Liver (tissue), 9 donors: ENCODE data around the gene AKT3. TPM values are rescaled to one million over a fixed set of nuclear protein-coding genes. Genes with fewer than 3 reads are reported as not detected.

ENCODE experiments used
- DNase-seq: peaks from one replicate; pipeline ENCODE4 v3.0.0-alpha.2; 2017; ENCODE audit warnings: low spot score
- H3K27ac ChIP-seq, 2 donors: one replicate each; pipeline ENCODE4 v1.7.0; 2013; ENCODE audit warnings: inconsistent platforms in 2 of 2, low read length in 2 of 2, control low read depth in 1 of 2, low read depth in 1 of 2, mild to moderate bottlenecking in 1 of 2
- H3K27me3 ChIP-seq, 4 donors: one replicate each; pipeline versions ENCODE4 v1.6.1 to v1.7.0; 2013; ENCODE audit warnings: low read length in 3 of 4, inconsistent platforms in 1 of 4, mild to moderate bottlenecking in 1 of 4, moderate library complexity in 1 of 4; ENCODE audit not compliant: control insufficient read depth in 4 of 4, insufficient read depth in 4 of 4
- H3K36me3 ChIP-seq, 4 donors: one replicate each; pipeline versions ENCODE4 v1.6.1 to v1.7.0; 2013; ENCODE audit warnings: low read length in 3 of 4, mild to moderate bottlenecking in 3 of 4, low read depth in 1 of 4, moderate library complexity in 1 of 4; ENCODE audit not compliant: control insufficient read depth in 4 of 4, insufficient read depth in 3 of 4
- H3K4me1 ChIP-seq, 4 donors: one replicate each; pipeline versions ENCODE4 v1.6.1 to v1.7.0; 2013; ENCODE audit warnings: low read length in 3 of 4, mild to moderate bottlenecking in 3 of 4, moderate library complexity in 1 of 4; ENCODE audit not compliant: control insufficient read depth in 4 of 4, insufficient read depth in 4 of 4
- H3K4me3 ChIP-seq, 3 donors: one replicate each; pipeline versions ENCODE4 v1.6.1 to v1.7.0; 2013; ENCODE audit warnings: low read length in 3 of 3, control low read depth in 1 of 3, low read depth in 1 of 3, mild to moderate bottlenecking in 1 of 3
- H3K9ac ChIP-seq, 2 donors: one replicate each; pipeline ENCODE4 v1.7.0; 2013; ENCODE audit warnings: low read length in 2 of 2, mild to moderate bottlenecking in 2 of 2, moderate library complexity in 2 of 2, control low read depth in 1 of 2, low read depth in 1 of 2
- H3K9me3 ChIP-seq, 4 donors: one replicate each; pipeline versions ENCODE4 v1.6.1 to v1.7.0; 2013; ENCODE audit warnings: low read length in 3 of 4; ENCODE audit not compliant: control insufficient read depth in 4 of 4
- EGR1 ChIP-seq, 2 donors: IDR thresholded peaks; 2 replicates each; pipeline ENCODE4 v1.6.1; 2016 to 2018; ENCODE audit warnings: antibody characterized with exemption in 2 of 2, low read depth in 2 of 2
- FOXA1 ChIP-seq: IDR thresholded peaks from 2 replicates; pipeline ENCODE4 v1.6.1; 2016; ENCODE audit warnings: antibody characterized with exemption
- FOXA2 ChIP-seq: IDR thresholded peaks from 2 replicates; pipeline ENCODE4 v1.6.1; 2016; ENCODE audit warnings: antibody characterized with exemption
- GABPA ChIP-seq, 2 donors: IDR thresholded peaks in 1 of 2; conservative IDR thresholded peaks in 1 of 2; 2 replicates each; pipeline ENCODE4 v1.6.1; 2016; ENCODE audit warnings: antibody characterized with exemption in 2 of 2, mild to moderate bottlenecking in 1 of 2, moderate library complexity in 1 of 2
- HNF4A ChIP-seq, 2 donors: conservative IDR thresholded peaks; 2 replicates each; pipeline ENCODE4 v1.6.1; 2016; ENCODE audit warnings: antibody characterized with exemption in 2 of 2, mild to moderate bottlenecking in 2 of 2
- HNF4G ChIP-seq: IDR thresholded peaks from 2 replicates; pipeline ENCODE4 v1.6.1; 2016; ENCODE audit warnings: antibody characterized with exemption
- JUND ChIP-seq, 2 donors: IDR thresholded peaks; 2 replicates each; pipeline ENCODE4 v1.6.1; 2016; ENCODE audit warnings: antibody characterized with exemption in 2 of 2
- NR2F2 ChIP-seq: IDR thresholded peaks from 2 replicates; pipeline ENCODE4 v1.6.1; 2016; ENCODE audit warnings: antibody characterized with exemption
- RAD21 ChIP-seq, 2 donors: IDR thresholded peaks; 2 replicates each; pipeline ENCODE4 v1.6.1; 2016; ENCODE audit warnings: antibody characterized with exemption in 2 of 2, mild to moderate bottlenecking in 2 of 2
- RXRA ChIP-seq, 2 donors: IDR thresholded peaks; 2 replicates each; pipeline ENCODE4 v1.6.1; 2017 to 2018; ENCODE audit warnings: antibody characterized with exemption in 2 of 2, mild to moderate bottlenecking in 1 of 2
- TAF1 ChIP-seq: conservative IDR thresholded peaks from 2 replicates; pipeline ENCODE4 v1.6.1; 2016; ENCODE audit warnings: antibody characterized with exemption, mild to moderate bottlenecking
- YY1 ChIP-seq: IDR thresholded peaks from 2 replicates; pipeline ENCODE4 v1.6.1; 2016; ENCODE audit warnings: antibody characterized with exemption, mild to moderate bottlenecking
- WGBS: extraction: QIAGEN DNeasy Blood & Tissue Kit; methylation state at CpG from one replicate; pipeline ENCODE4 v1.1.7; 2013; 5-methylcytosine and 5-hydroxymethylcytosine counted together
- polyA plus RNA-seq, 2 donors: library from polyadenylated mRNA; stranded (reverse) in 1 of 2; unstranded in 1 of 2; fragments of 200-250 nt in 1 of 2; fragments of >200 nt in 1 of 2; fragmentation: Nextera tagmentation in 1 of 2; extraction: Ambion mirVana in 1 of 2; gene quantifications; one replicate each; pipeline versions ENCODE4 v1.2.1 to v1.2.3, GENCODE V29; 2013 to 2015
- total RNA-seq, 2 donors: library from RNA; depleted of rRNA; stranded (reverse); fragments of >200 nt; gene quantifications; one replicate each; pipeline ENCODE4 v1.2.3, GENCODE V29; 2014
- TF ChIP-seq, protein P1 (sequence below): IDR thresholded peaks from 2 replicates; pipeline ENCODE4 v1.6.1; 2016; ENCODE audit warnings: antibody characterized with exemption
- TF ChIP-seq, protein P2 (sequence below): IDR thresholded peaks from 2 replicates; pipeline ENCODE4 v1.6.1; 2016; ENCODE audit warnings: antibody characterized with exemption
- TF ChIP-seq, protein P3 (sequence below): IDR thresholded peaks from 2 replicates; pipeline ENCODE4 v1.6.1; 2016; ENCODE audit warnings: antibody characterized with exemption
- TF ChIP-seq, protein P4 (sequence below): IDR thresholded peaks from 2 replicates; pipeline ENCODE4 v1.6.1; 2016; ENCODE audit warnings: antibody characterized with exemption, mild to moderate bottlenecking
- TF ChIP-seq, protein P5 (sequence below): fragments of 150-350 bp; IDR thresholded peaks from 2 replicates; pipeline ENCODE4 v1.5.1; 2017; ENCODE audit warnings: improper control_type of control experiment, low read depth, low read length; ENCODE audit not compliant: missing input control
- donor health status: healthy.
- donor health status: healthy.
- donor health status: healthy.
- donor health status: healthy.
- donor health status: healthy.

AKT3 gene
- total and polyA plus RNA-seq, 4 donors, result 1.7 to 7.6 (median 2.8) TPM

DNA sequence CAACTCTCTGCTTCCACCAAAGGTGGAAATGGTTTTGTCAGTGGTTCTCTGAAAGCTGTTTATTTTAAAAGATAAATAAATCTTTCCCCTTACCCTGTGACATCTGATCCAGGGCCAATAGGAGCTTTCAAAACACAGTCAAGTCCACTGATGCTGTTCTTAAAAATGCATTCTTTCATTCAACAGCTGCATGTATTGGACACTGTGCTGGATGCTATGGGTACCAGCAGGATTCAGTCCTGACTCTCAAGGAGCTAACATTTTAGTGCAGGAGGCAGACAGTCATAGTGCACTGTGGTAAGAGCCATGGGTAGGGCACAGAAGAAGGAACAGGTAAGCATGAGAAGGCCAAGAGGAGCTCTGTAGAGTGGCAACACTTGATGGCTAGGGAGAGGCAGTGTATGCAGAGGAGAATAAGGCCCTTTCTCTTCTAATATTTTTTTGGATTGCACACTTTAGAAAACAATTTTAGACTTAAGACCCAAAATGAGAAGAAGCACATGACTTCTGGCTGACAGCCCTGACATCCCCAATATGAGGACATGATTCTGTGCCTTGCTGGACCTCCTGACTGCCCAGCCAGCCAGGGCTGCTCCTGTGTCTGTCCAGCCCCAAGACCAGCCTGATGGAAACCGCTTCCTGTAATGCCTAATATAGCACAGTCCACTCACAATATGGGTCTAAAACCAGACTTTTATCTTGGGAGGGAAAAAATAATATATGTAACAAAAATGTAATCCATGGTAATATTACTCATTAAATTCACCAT is 386.9 kb downstream of the AKT3 start:
- Histone ChIP-seq H3K9ac (peak overlapping the region in 1 of 2 donors; percentile 9), H3K36me3 (peaks cover 0 to 4% (median 0%) of the 10 kb centered on the region in 4 donors), H3K4me3 (no peak overlapping the region), H3K27ac (no peak overlapping the region), H3K27me3 (no peaks in the 10 kb centered on the region), H3K9me3 (no peaks in the 10 kb centered on the region), H3K4me1 (peaks cover 4 to 41% (median 28%) of the 10 kb centered on the region in 4 donors)
- WGBS, result 97% methylated on average over 1 of the region's 1 CpG
- TF ChIP-seq TAF1 (no peak), RXRA (IDR thresholded peaks at IDR 0.05) (peak in 1 of 2 donors; percentile 5), EGR1 (IDR thresholded peaks at IDR 0.05; ENCODE audit: low read depth in 2 of 2) (no peak), JUND (IDR thresholded peaks at IDR 0.05) (no peak)
- DNase-seq, result no peak

DNA sequence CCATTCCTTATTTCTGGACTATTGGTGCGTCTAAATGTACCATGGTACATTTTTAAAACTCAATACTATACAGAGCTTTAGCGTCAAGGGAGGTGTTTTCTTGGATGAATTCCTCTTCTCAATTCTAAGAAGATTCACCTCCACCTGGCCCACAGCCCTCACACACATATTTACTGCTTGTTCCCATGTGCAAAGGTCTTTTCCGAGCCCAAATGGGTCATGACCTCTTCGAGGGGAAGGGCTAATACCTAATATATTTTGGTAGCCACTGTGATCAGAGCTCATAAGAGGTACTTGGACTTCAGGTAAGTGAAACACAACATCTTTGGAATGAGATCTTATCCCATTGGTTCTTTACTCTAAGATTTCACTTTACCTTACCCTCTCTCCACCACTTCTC is 388.3 kb downstream of the AKT3 start:
- WGBS, result 43% methylated on average over 4 of the region's 4 CpGs
- Histone ChIP-seq H3K27ac (peak overlapping the region; percentile 75 to 85), H3K36me3 (no peaks in the 10 kb centered on the region), H3K9ac (peak overlapping the region in 1 of 2 donors; percentile 26), H3K4me3 (no peak overlapping the region), H3K4me1 (peaks cover 4 to 53% (median 33%) of the 10 kb centered on the region in 4 donors), H3K9me3 (no peaks in the 10 kb centered on the region), H3K27me3 (no peaks in the 10 kb centered on the region)
- TF ChIP-seq GABPA (IDR thresholded peaks at IDR 0.05 in 1 of 2, conservative IDR thresholded peaks at IDR 0.05 in 1 of 2), result no peak
- TF ChIP-seq YY1, result peak; percentile 8
- TF ChIP-seq RXRA (IDR thresholded peaks at IDR 0.05), result peak in 1 of 2 donors; percentile 62
- TF ChIP-seq, protein P1, sequence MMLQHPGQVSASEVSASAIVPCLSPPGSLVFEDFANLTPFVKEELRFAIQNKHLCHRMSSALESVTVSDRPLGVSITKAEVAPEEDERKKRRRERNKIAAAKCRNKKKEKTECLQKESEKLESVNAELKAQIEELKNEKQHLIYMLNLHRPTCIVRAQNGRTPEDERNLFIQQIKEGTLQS, result no peak
- TF ChIP-seq HNF4G, result peak; percentile 36
- peak; percentile 16 for TF ChIP-seq FOXA2
- TF ChIP-seq NR2F2, result no peak
- TF ChIP-seq, protein P2, sequence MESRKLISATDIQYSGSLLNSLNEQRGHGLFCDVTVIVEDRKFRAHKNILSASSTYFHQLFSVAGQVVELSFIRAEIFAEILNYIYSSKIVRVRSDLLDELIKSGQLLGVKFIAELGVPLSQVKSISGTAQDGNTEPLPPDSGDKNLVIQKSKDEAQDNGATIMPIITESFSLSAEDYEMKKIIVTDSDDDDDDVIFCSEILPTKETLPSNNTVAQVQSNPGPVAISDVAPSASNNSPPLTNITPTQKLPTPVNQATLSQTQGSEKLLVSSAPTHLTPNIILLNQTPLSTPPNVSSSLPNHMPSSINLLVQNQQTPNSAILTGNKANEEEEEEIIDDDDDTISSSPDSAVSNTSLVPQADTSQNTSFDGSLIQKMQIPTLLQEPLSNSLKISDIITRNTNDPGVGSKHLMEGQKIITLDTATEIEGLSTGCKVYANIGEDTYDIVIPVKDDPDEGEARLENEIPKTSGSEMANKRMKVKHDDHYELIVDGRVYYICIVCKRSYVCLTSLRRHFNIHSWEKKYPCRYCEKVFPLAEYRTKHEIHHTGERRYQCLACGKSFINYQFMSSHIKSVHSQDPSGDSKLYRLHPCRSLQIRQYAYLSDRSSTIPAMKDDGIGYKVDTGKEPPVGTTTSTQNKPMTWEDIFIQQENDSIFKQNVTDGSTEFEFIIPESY, result no peak
- TF ChIP-seq EGR1 (IDR thresholded peaks at IDR 0.05; ENCODE audit: low read depth in 2 of 2), result no peak
- TF ChIP-seq FOXA1, result no peak
- TF ChIP-seq RAD21 (IDR thresholded peaks at IDR 0.05), result peak in 1 of 2 donors; percentile 12
- TF ChIP-seq, protein P3, sequence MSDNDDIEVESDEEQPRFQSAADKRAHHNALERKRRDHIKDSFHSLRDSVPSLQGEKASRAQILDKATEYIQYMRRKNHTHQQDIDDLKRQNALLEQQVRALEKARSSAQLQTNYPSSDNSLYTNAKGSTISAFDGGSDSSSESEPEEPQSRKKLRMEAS, result no peak
- TF ChIP-seq, protein P4, sequence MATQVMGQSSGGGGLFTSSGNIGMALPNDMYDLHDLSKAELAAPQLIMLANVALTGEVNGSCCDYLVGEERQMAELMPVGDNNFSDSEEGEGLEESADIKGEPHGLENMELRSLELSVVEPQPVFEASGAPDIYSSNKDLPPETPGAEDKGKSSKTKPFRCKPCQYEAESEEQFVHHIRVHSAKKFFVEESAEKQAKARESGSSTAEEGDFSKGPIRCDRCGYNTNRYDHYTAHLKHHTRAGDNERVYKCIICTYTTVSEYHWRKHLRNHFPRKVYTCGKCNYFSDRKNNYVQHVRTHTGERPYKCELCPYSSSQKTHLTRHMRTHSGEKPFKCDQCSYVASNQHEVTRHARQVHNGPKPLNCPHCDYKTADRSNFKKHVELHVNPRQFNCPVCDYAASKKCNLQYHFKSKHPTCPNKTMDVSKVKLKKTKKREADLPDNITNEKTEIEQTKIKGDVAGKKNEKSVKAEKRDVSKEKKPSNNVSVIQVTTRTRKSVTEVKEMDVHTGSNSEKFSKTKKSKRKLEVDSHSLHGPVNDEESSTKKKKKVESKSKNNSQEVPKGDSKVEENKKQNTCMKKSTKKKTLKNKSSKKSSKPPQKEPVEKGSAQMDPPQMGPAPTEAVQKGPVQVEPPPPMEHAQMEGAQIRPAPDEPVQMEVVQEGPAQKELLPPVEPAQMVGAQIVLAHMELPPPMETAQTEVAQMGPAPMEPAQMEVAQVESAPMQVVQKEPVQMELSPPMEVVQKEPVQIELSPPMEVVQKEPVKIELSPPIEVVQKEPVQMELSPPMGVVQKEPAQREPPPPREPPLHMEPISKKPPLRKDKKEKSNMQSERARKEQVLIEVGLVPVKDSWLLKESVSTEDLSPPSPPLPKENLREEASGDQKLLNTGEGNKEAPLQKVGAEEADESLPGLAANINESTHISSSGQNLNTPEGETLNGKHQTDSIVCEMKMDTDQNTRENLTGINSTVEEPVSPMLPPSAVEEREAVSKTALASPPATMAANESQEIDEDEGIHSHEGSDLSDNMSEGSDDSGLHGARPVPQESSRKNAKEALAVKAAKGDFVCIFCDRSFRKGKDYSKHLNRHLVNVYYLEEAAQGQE, result no peak
- no peak for TF ChIP-seq TAF1
- TF ChIP-seq JUND (IDR thresholded peaks at IDR 0.05), result no peak
- TF ChIP-seq, protein P5, sequence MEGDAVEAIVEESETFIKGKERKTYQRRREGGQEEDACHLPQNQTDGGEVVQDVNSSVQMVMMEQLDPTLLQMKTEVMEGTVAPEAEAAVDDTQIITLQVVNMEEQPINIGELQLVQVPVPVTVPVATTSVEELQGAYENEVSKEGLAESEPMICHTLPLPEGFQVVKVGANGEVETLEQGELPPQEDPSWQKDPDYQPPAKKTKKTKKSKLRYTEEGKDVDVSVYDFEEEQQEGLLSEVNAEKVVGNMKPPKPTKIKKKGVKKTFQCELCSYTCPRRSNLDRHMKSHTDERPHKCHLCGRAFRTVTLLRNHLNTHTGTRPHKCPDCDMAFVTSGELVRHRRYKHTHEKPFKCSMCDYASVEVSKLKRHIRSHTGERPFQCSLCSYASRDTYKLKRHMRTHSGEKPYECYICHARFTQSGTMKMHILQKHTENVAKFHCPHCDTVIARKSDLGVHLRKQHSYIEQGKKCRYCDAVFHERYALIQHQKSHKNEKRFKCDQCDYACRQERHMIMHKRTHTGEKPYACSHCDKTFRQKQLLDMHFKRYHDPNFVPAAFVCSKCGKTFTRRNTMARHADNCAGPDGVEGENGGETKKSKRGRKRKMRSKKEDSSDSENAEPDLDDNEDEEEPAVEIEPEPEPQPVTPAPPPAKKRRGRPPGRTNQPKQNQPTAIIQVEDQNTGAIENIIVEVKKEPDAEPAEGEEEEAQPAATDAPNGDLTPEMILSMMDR, result no peak
- TF ChIP-seq HNF4A (conservative IDR thresholded peaks at IDR 0.05), result peak; percentile 68 to 76
- DNase-seq, result no peak
